Progenitor cell of endocrine pancreas (in vitro differentiated cells): ENCODE data around the gene C1orf141. TPM values are rescaled to one million over a fixed set of nuclear protein-coding genes. Genes with fewer than 3 reads are reported as not detected.

ENCODE experiments used
- DNase-seq: peaks from one replicate; pipeline ENCODE4 v3.0.0; 2021; ENCODE audit warnings: low spot score; ENCODE audit not compliant: unreplicated experiment
- H3K27ac Mint-ChIP-seq: 2 replicates; pipeline ENCODE4 v1.8.0; 2021; ENCODE audit warnings: mild to moderate bottlenecking, moderate library complexity, mixed read lengths
- H3K27me3 Mint-ChIP-seq: 2 replicates; pipeline ENCODE4 v1.8.0; 2021; ENCODE audit warnings: mixed read lengths
- H3K36me3 Mint-ChIP-seq: 2 replicates; pipeline ENCODE4 v1.8.0; 2022; ENCODE audit warnings: mixed read lengths; ENCODE audit not compliant: insufficient read depth
- H3K4me1 Mint-ChIP-seq: 2 replicates; pipeline ENCODE4 v1.8.0; 2021; ENCODE audit warnings: low read depth, mixed read lengths
- H3K4me3 Mint-ChIP-seq: 2 replicates; pipeline ENCODE4 v1.8.0; 2021; ENCODE audit warnings: low read depth, mild to moderate bottlenecking, moderate library complexity, mixed read lengths
- H3K9me3 Mint-ChIP-seq: 2 replicates; pipeline ENCODE4 v1.8.0; 2021; ENCODE audit warnings: low read depth, mixed read lengths
- CTCF ChIP-seq: fragments of 200-600 bp; sonication (generic); IDR thresholded peaks from one replicate; pipeline ENCODE4 v1.5.0; 2021; ENCODE audit warnings: antibody characterized with exemption, mild to moderate bottlenecking; ENCODE audit not compliant: unreplicated experiment
- total RNA-seq: library from RNA; stranded (reverse); gene quantifications from 2 replicates; pipeline ENCODE4 v1.2.1, GENCODE V29; 2021

The C1orf141 gene
- total RNA-seq, 1 donor from 2014 or later = not detected

GRCh38 chr1:67094191-67094590, 40.6 kb downstream of the C1orf141 start:
- H3K4me1 Mint-ChIP-seq = no peaks in the 10 kb centered on the region
- no peaks in the 10 kb centered on the region for H3K36me3 Mint-ChIP-seq
- no peaks in the 10 kb centered on the region for H3K27me3 Mint-ChIP-seq
- no peak overlapping the region for H3K27ac Mint-ChIP-seq
- no peak overlapping the region for H3K4me3 Mint-ChIP-seq
- no peak for DNase-seq
- no peaks in the 10 kb centered on the region for H3K9me3 Mint-ChIP-seq
- TF ChIP-seq CTCF = no peak

GRCh38 chr1:67089685-67090208, 45.0 kb downstream of the C1orf141 start:
- DNase-seq = no peak
- H3K9me3 Mint-ChIP-seq = no peaks in the 10 kb centered on the region
- no peak overlapping the region for H3K27ac Mint-ChIP-seq
- no peak for TF ChIP-seq CTCF
- no peaks in the 10 kb centered on the region for H3K27me3 Mint-ChIP-seq
- no peaks in the 10 kb centered on the region for H3K4me1 Mint-ChIP-seq
- H3K4me3 Mint-ChIP-seq = no peak overlapping the region
- H3K36me3 Mint-ChIP-seq = no peaks in the 10 kb centered on the region

GRCh38 chr1:67088440-67088839, 46.3 kb downstream of the C1orf141 start:
- no peak for TF ChIP-seq CTCF
- no peak overlapping the region for H3K4me3 Mint-ChIP-seq
- no peaks in the 10 kb centered on the region for H3K36me3 Mint-ChIP-seq
- H3K9me3 Mint-ChIP-seq = no peaks in the 10 kb centered on the region
- H3K4me1 Mint-ChIP-seq = no peaks in the 10 kb centered on the region
- DNase-seq = no peak
- H3K27me3 Mint-ChIP-seq = no peaks in the 10 kb centered on the region
- no peak overlapping the region for H3K27ac Mint-ChIP-seq

GRCh38 chr1:67085326-67085725, 49.4 kb downstream of the C1orf141 start:
- H3K27me3 Mint-ChIP-seq = no peaks in the 10 kb centered on the region
- no peak for DNase-seq
- TF ChIP-seq CTCF = no peak
- H3K27ac Mint-ChIP-seq = no peak overlapping the region
- H3K4me3 Mint-ChIP-seq = no peak overlapping the region
- no peaks in the 10 kb centered on the region for H3K4me1 Mint-ChIP-seq
- no peaks in the 10 kb centered on the region for H3K36me3 Mint-ChIP-seq
- no peaks in the 10 kb centered on the region for H3K9me3 Mint-ChIP-seq

- Mint-ChIP-seq H3K27me3 (no peaks in the 10 kb centered on the region), H3K4me3 (no peak overlapping the region), H3K9me3 (no peaks in the 10 kb centered on the region), H3K27ac (no peak overlapping the region), H3K4me1 (no peaks in the 10 kb centered on the region), H3K36me3 (no peaks in the 10 kb centered on the region)
- DNase-seq = no peak
- TF ChIP-seq CTCF = no peak
These were observed 49.9 kb downstream of the C1orf141 start for GRCh38 chr1:67084765-67085318.
